HepG2 (cell line): ENCODE data around the gene CARD19. TPM values are rescaled to one million over a fixed set of nuclear protein-coding genes. Genes with fewer than 3 reads are reported as not detected.

Experiments
- ATAC-seq: fragments of 200-7000 bp; cut with Tn5 transposase; 3 replicates; pipeline ENCODE4 v1.9.1; 2020; ENCODE audit warnings: mild to moderate bottlenecking, moderate library complexity
- BruUV-seq: library from RNA; stranded (reverse); fragments of 400-500 nt; replicated peaks from 2 replicates; lab custom pipeline; 2021; lab: Mats Ljungman, UMichigan
- CTCF ChIA-PET: fragments of 300-600 bp; formaldehyde crosslinking; extraction: SDS; loops from one replicate; lab custom pipeline; 2021; ENCODE audit warnings: low total read pairs, inconsistent platforms, low intra/inter-chr PET ratio; lab: Yijun Ruan, JAX
- POLR2A ChIA-PET: fragments of 350-600 bp; sonication (Branson Sonifier 250); formaldehyde crosslinking; loops from one replicate; lab custom pipeline; 2020; ENCODE audit warnings: antibody characterized with exemption, inconsistent platforms; lab: Yijun Ruan, JAX
- DNase-seq: peaks from one replicate; pipeline ENCODE4 v3.0.0-alpha.2; 2015; ENCODE audit warnings: low spot score
- FAIRE-seq: peaks from 3 replicates; lab custom pipeline; 2011; peaks lifted over from hg19 to GRCh38; lab: Jason Lieb, UNC
- H2AFZ ChIP-seq: one replicate; pipeline ENCODE4 v1.6.1; 2011; ENCODE audit warnings: low read length, inconsistent platforms
- H3K27ac ChIP-seq: fragments of 300-600 bp; 3 replicates; pipeline ENCODE4 v1.8.0; 2011; ENCODE audit warnings: mixed run types, mild to moderate bottlenecking, mixed read lengths, low read length, inconsistent platforms; ENCODE audit not compliant: insufficient read depth; ENCODE audit errors: extremely low read length
- H3K27me3 ChIP-seq, 2 experiments: fragments of 200-600 bp in 1 of 2; 2 replicates in 1 of 2; 3 replicates in 1 of 2; pipeline versions ENCODE4 v1.6.0 to v1.8.0; 2011; ENCODE audit warnings: low read length in 2 of 2, mild to moderate bottlenecking in 2 of 2, moderate library complexity in 2 of 2, inconsistent platforms in 1 of 2; ENCODE audit not compliant: insufficient read depth in 2 of 2, control insufficient read depth in 1 of 2
- H3K36me3 ChIP-seq, 2 experiments: fragments of 200-600 bp in 1 of 2; replicated peaks in 1 of 2; 2 replicates in 1 of 2; 3 replicates in 1 of 2; pipeline versions ENCODE4 v1.5.1 to v1.8.0; 2011; ENCODE audit warnings: low read length in 2 of 2, inconsistent platforms in 1 of 2; ENCODE audit not compliant: insufficient read depth in 2 of 2, control insufficient read depth in 1 of 2
- H3K4me1 ChIP-seq: 2 replicates; pipeline ENCODE4 v1.5.1; 2012; ENCODE audit warnings: low read length, inconsistent platforms; ENCODE audit not compliant: insufficient read depth
- H3K4me2 ChIP-seq: 2 replicates; pipeline ENCODE4 v1.6.0; 2011; ENCODE audit warnings: low read depth, low read length, inconsistent platforms
- H3K4me3 ChIP-seq, 3 experiments: fragments of 200-600 bp in 1 of 3; sonication (generic), shearing (Covaris generic) in 1 of 3; replicated peaks in 1 of 3; 2 replicates each; pipeline ENCODE4 v1.5.1; 2011 to 2016; ENCODE audit warnings: low read length in 3 of 3, inconsistent platforms in 2 of 3, low read depth in 2 of 3, mild to moderate bottlenecking in 2 of 3, control low read depth in 1 of 3, mixed read lengths in 1 of 3; ENCODE audit not compliant: insufficient read depth in 1 of 3
- H3K79me2 ChIP-seq: one replicate; pipeline ENCODE4 v1.6.1; 2011; ENCODE audit warnings: low read length, inconsistent platforms; ENCODE audit not compliant: insufficient read depth
- H3K9ac ChIP-seq: 2 replicates; pipeline ENCODE4 v1.6.0; 2011; ENCODE audit warnings: mild to moderate bottlenecking, low read depth, low read length, inconsistent platforms; ENCODE audit not compliant: insufficient read depth
- H3K9me3 ChIP-seq: 2 replicates; pipeline ENCODE4 v1.5.1; 2012; ENCODE audit warnings: mild to moderate bottlenecking, low read length
- H4K20me1 ChIP-seq: 2 replicates; pipeline ENCODE4 v1.6.0; 2011; ENCODE audit warnings: inconsistent platforms, mild to moderate bottlenecking, low read length, moderate library complexity; ENCODE audit not compliant: insufficient read depth
- ETV5 ChIP-seq: IDR thresholded peaks from 2 replicates; pipeline ENCODE4 v1.6.1; 2018; ENCODE audit warnings: missing biosample characterization, missing genetic modification reagents, inconsistent platforms, borderline replicate concordance
- FOSL2 ChIP-seq: sonication (generic); formaldehyde crosslinking; IDR thresholded peaks from 2 replicates; pipeline ENCODE4 v1.4.0; 2020; ENCODE audit warnings: missing genetic modification reagents
- HDAC1 ChIP-seq: sonication (generic); formaldehyde crosslinking; IDR thresholded peaks from 2 replicates; pipeline ENCODE4 v1.5.1; 2020; ENCODE audit warnings: mild to moderate bottlenecking, missing genetic modification reagents
- JUND ChIP-seq: sonication (generic); formaldehyde crosslinking; IDR thresholded peaks from 2 replicates; pipeline ENCODE4 v1.8.0; 2022; ENCODE audit warnings: mild to moderate bottlenecking, missing genetic modification reagents
- MYC ChIP-seq: sonication (generic); formaldehyde crosslinking; IDR thresholded peaks from 2 replicates; pipeline ENCODE4 v1.9.0; 2021; ENCODE audit warnings: missing genetic modification reagents, borderline replicate concordance
- RFX1 ChIP-seq: fragments of 450-650 bp; IDR thresholded peaks from 2 replicates; pipeline ENCODE4 v1.6.1; 2017
- TAF1 ChIP-seq: sonication (generic); formaldehyde crosslinking; IDR thresholded peaks from 2 replicates; pipeline ENCODE4 v1.4.0; 2020; ENCODE audit warnings: missing genetic modification reagents
- TEAD3 ChIP-seq: optimal IDR thresholded peaks from 2 replicates; pipeline ENCODE3; 2016; ENCODE audit warnings: borderline replicate concordance
- TGIF2 ChIP-seq: IDR thresholded peaks from 2 replicates; pipeline ENCODE4 v1.6.1; 2016; ENCODE audit warnings: control low read depth, missing compliant biosample characterization
- YY1 ChIP-seq: IDR thresholded peaks from 2 replicates; pipeline ENCODE4 v1.6.1; 2011; ENCODE audit warnings: low read length, low read depth, moderate library complexity, mild to moderate bottlenecking; ENCODE audit not compliant: insufficient read depth, insufficient replicate concordance
- ZBTB38 ChIP-seq: sonication (generic); formaldehyde crosslinking; IDR thresholded peaks from 2 replicates; pipeline ENCODE4 v1.5.1; 2020; ENCODE audit warnings: mild to moderate bottlenecking, missing genetic modification reagents
- ZMAT3 ChIP-seq: sonication (generic); formaldehyde crosslinking; conservative IDR thresholded peaks from 2 replicates; pipeline ENCODE4 v1.7.0; 2021; ENCODE audit warnings: missing genetic modification reagents
- ZNF749 ChIP-seq: sonication (generic); formaldehyde crosslinking; IDR thresholded peaks from 2 replicates; pipeline ENCODE4 v1.8.0; 2022; ENCODE audit warnings: mild to moderate bottlenecking, missing genetic modification reagents, moderate library complexity, borderline replicate concordance
- WGBS: methylation state at CpG from one replicate; pipeline ENCODE4 v1.1.6; 2017; ENCODE audit warnings: low lambda C conversion rate; 5-methylcytosine and 5-hydroxymethylcytosine counted together
- in situ Hi-C: cut with HindIII; loops from 2 replicates; pipeline ENCODE4 v1.10.0; 2017; ENCODE audit warnings: low pct_unique_long_range_greater_than_20kb; ENCODE audit not compliant: extremely low pct_ligation_motif_present
- intact Hi-C: fragments of 100-400 bp; cut with micrococcal nuclease; formaldehyde crosslinking; loops from one replicate; pipeline ENCODE4 v1.10.0; 2022; ENCODE audit not compliant: unreplicated experiment
- polyA plus RNA-seq, 8 experiments: library from polyadenylated mRNA; depleted of rRNA in 3 of 8; stranded (reverse) in 7 of 8; unstranded in 1 of 8; fragments of >200 nt; fragmentation: Illumina TruSeq in 4 of 8; extraction: Trizol in 4 of 8; gene quantifications; 2 replicates each; pipeline versions ENCODE4 v1.2.1 to v1.2.3, GENCODE V29; 2011 to 2016; ENCODE audit warnings: low read depth in 4 of 8, missing spikeins in 1 of 8, mixed read lengths in 1 of 8; ENCODE audit not compliant: insufficient read depth in 1 of 8
- total RNA-seq, 5 experiments: library from RNA; depleted of rRNA; stranded (reverse); fragments of >200 nt; fragmentation: Illumina TruSeq; extraction: Trizol; gene quantifications; 2 replicates each; pipeline ENCODE4 v1.2.3, GENCODE V29; 2016; ENCODE audit warnings: low read depth in 1 of 5
- TF ChIP-seq, protein P1 (sequence below): sonication (generic); formaldehyde crosslinking; IDR thresholded peaks from 2 replicates; pipeline ENCODE4 v1.4.0; 2020; ENCODE audit warnings: missing genetic modification reagents
- TF ChIP-seq, protein P2 (sequence below): IDR thresholded peaks from 2 replicates; pipeline ENCODE4 v1.6.1; 2018; ENCODE audit warnings: missing genetic modification reagents, mild to moderate bottlenecking, missing compliant biosample characterization
- TF ChIP-seq, protein P3 (sequence below): sonication (generic); formaldehyde crosslinking; IDR thresholded peaks from 2 replicates; pipeline ENCODE4 v1.8.0; 2022; ENCODE audit warnings: missing genetic modification reagents, low read depth, mild to moderate bottlenecking, borderline replicate concordance
- TF ChIP-seq, protein P4 (sequence below): sonication (generic); formaldehyde crosslinking; IDR thresholded peaks from 2 replicates; pipeline ENCODE4 v1.9.0; 2022; ENCODE audit warnings: low read depth, missing genetic modification reagents
- TF ChIP-seq, protein P5 (sequence below): sonication (generic); formaldehyde crosslinking; IDR thresholded peaks from 2 replicates; pipeline ENCODE4 v1.9.0; 2021; ENCODE audit warnings: missing genetic modification reagents, borderline replicate concordance

The CARD19 gene
- total and polyA plus RNA-seq, 2 of the 13 experiments (the other 11 are each of a cell fraction or from before 2014, with no cell fraction given), result 18.4 to 47.2 TPM

DNA sequence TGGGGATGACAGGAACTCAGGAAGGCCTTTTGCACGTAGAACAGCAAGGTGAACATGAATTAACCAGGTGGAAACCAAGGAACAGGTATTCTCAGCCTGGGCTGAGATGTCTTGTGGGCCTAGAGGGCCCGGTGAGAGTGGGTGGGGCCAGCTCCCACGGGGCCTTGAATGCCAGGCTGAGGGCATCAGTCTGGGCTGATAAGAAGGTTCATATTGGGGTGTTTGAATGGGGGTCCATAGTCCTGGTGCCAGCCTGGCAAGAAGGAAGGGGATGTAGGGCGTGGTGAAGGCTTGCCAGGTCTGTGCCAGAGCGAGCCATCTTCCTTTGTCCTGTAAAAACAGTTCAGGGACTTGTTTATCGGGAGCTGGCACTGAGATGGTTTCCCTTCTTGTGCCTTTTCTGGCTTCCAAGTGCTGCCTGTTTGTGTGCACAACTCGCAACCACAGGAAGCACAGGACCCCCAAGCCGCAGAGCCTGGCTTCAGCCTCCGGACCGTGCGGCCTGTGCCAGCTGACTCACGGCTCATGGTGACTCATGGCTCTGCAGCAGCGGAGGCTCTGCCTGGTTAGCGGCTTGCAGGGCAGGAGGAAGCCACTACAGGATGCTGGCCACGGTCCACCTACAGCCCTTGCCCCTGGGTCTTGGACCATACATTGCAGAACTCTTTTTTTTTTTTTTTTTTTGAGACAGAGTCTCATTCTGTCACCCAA lies 2.4 kb downstream of the CARD19 start:
- ATAC-seq, result peak; percentile 39
- H3K9ac ChIP-seq, result peak overlapping the region; percentile 31; the same call in 1 of the 2 replicates
- FAIRE-seq, result no peak
- TF ChIP-seq RFX1 (no peak), YY1 (peak; percentile 33), ETV5 (CRISPR knock-in tag) (peak; percentile 61; the same call in 1 of the 2 replicates), HDAC1 (CRISPR knock-in tag) (peak; percentile 34; the same call in 1 of the 2 replicates), ZNF749 (no peak), ZBTB38 (CRISPR knock-in tag) (peak; percentile 96), ZMAT3 (CRISPR knock-in tag) (no peak), JUND (CRISPR knock-in tag) (peak; percentile 84), TEAD3 (peak; percentile 28), MYC (CRISPR knock-in tag) (peak; percentile 41; the same call in 1 of the 2 replicates), TAF1 (no peak), TGIF2 (CRISPR knock-in tag) (0 out of 2 replicates have a peak, but pooled peaks have one; percentile 36), FOSL2 (peak; percentile 97)
- TF ChIP-seq, protein P1, sequence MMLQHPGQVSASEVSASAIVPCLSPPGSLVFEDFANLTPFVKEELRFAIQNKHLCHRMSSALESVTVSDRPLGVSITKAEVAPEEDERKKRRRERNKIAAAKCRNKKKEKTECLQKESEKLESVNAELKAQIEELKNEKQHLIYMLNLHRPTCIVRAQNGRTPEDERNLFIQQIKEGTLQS, result peak; percentile 77
- TF ChIP-seq, protein P2, sequence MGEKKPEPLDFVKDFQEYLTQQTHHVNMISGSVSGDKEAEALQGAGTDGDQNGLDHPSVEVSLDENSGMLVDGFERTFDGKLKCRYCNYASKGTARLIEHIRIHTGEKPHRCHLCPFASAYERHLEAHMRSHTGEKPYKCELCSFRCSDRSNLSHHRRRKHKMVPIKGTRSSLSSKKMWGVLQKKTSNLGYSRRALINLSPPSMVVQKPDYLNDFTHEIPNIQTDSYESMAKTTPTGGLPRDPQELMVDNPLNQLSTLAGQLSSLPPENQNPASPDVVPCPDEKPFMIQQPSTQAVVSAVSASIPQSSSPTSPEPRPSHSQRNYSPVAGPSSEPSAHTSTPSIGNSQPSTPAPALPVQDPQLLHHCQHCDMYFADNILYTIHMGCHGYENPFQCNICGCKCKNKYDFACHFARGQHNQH, result peak; percentile 30; the same call in 1 of the 2 replicates
- TF ChIP-seq, protein P3, sequence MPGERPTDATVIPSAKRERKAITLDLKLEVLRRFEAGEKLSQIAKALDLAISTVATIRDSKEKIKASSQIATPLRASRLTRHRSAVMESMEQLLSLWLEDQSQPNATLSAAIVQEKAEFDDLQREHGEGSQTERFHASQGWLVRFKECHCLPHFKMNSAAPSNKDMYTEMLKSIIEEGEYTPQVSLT, result no peak
- TF ChIP-seq, protein P4, sequence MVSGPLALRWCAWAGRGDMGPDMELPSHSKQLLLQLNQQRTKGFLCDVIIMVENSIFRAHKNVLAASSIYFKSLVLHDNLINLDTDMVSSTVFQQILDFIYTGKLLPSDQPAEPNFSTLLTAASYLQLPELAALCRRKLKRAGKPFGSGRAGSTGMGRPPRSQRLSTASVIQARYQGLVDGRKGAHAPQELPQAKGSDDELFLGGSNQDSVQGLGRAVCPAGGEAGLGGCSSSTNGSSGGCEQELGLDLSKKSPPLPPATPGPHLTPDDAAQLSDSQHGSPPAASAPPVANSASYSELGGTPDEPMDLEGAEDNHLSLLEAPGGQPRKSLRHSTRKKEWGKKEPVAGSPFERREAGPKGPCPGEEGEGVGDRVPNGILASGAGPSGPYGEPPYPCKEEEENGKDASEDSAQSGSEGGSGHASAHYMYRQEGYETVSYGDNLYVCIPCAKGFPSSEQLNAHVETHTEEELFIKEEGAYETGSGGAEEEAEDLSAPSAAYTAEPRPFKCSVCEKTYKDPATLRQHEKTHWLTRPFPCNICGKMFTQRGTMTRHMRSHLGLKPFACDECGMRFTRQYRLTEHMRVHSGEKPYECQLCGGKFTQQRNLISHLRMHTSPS (CRISPR knock-in tag), result peak; percentile 84; the same call in 1 of the 2 replicates
- TF ChIP-seq, protein P5, sequence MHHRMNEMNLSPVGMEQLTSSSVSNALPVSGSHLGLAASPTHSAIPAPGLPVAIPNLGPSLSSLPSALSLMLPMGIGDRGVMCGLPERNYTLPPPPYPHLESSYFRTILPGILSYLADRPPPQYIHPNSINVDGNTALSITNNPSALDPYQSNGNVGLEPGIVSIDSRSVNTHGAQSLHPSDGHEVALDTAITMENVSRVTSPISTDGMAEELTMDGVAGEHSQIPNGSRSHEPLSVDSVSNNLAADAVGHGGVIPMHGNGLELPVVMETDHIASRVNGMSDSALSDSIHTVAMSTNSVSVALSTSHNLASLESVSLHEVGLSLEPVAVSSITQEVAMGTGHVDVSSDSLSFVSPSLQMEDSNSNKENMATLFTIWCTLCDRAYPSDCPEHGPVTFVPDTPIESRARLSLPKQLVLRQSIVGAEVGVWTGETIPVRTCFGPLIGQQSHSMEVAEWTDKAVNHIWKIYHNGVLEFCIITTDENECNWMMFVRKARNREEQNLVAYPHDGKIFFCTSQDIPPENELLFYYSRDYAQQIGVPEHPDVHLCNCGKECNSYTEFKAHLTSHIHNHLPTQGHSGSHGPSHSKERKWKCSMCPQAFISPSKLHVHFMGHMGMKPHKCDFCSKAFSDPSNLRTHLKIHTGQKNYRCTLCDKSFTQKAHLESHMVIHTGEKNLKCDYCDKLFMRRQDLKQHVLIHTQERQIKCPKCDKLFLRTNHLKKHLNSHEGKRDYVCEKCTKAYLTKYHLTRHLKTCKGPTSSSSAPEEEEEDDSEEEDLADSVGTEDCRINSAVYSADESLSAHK (CRISPR knock-in tag), result no peak

More for the DNA sequence above, 2.4 kb downstream of the CARD19 start:
- Histone ChIP-seq H3K27me3 (no peaks in the 10 kb centered on the region; a peak in 1 of 5 replicates), H3K4me3 (peak overlapping the region in 1 of 3 experiments; percentile 91; a peak in 2 of 6 replicates), H2AFZ (no peak overlapping the region), H4K20me1 (no peaks in the 10 kb centered on the region; the same call in 1 of the 2 replicates), H3K36me3 (no peaks in the 10 kb centered on the region), H3K27ac (no peak overlapping the region), H3K79me2 (peaks cover 28% of the 10 kb centered on the region), H3K9me3 (no peaks in the 10 kb centered on the region), H3K4me2 (peak overlapping the region; percentile 90), H3K4me1 (peaks cover 44% of the 10 kb centered on the region)
- in situ Hi-C loops, result no loop called here
- 36% methylated on average over 14 of the region's 15 CpGs for WGBS
- intact Hi-C loops, result no loop called here
- BruUV-seq, result no TSS peak
- ChIA-PET POLR2A (interaction anchor here (0.7 to 2.0 kb wide), 5 partner anchors 11 to 204 kb away, joined by 3 to 6 read pairs (median 4); partner anchors contain the start of gene NINJ1), CTCF (no interaction called here)
- peak; percentile 68 for DNase-seq
